Fibroblast of gingiva (primary cell): Measurements from ENCODE around the gene SEMA6B.
A peak's percentile ranks its signal among the peaks of the same experiment; 100 is the strongest.

Source experiments
- DNase-seq: peaks from one replicate; pipeline ENCODE4 v3.0.0-alpha.2; 2011; ENCODE audit warnings: low read depth

The SEMA6B gene

DNA sequence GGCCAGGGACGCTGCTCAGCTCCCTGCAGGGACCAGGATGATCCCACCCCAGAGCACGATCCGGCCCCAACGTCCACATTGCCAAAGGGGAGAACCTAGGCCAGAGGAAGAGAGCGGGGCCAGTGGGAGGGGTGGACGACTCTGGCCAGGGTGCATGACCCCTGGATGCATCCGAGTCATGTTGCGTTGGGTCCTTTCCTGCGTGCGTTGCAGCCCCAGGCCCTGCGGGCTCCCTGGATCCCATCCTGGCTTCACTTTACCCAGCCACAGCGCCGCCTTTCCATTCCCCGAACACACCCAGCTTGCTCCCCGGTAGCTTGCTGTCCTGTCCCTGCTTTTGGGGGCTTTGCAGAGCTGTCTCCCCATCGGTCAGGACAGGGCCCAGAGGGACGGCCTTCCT is 51.7 kb downstream of the SEMA6B start:
- DNase-seq: no peak

GRCh38 chr19:4507150-4507452 is 52.4 kb downstream of the SEMA6B start:
- DNase-seq: no peak

GRCh38 chr19:4506449-4507149 is 52.9 kb downstream of the SEMA6B start:
- DNase-seq: no peak

- no peak for DNase-seq
Measured at GRCh38 chr19:4505570-4506448, 53.7 kb downstream of the SEMA6B start.

GRCh38 chr19:4504891-4505569 is 54.5 kb downstream of the SEMA6B start:
- DNase-seq: peak; percentile 26

GRCh38 chr19:4504297-4504701 is 55.2 kb downstream of the SEMA6B start:
- DNase-seq: no peak

DNA sequence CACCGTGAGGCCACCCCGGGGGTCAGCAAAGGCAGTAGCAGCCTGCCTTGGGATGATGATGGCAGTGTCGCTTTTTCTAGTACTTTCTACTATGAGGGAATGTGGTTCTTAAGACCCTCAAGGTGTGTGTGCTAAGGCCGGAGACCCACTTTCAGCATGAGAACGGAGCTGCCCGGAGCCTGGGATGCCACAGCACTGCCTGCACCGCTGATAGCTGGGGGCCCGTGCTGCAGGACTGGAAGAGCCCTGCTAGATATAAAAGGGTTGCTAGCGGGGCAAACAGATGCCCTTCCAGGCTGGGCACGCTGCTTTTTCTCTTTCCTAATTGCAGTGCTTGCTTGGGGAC is 55.7 kb downstream of the SEMA6B start:
- no peak for DNase-seq

GRCh38 chr19:4503132-4503824 is 56.2 kb downstream of the SEMA6B start:
- no peak for DNase-seq

DNA sequence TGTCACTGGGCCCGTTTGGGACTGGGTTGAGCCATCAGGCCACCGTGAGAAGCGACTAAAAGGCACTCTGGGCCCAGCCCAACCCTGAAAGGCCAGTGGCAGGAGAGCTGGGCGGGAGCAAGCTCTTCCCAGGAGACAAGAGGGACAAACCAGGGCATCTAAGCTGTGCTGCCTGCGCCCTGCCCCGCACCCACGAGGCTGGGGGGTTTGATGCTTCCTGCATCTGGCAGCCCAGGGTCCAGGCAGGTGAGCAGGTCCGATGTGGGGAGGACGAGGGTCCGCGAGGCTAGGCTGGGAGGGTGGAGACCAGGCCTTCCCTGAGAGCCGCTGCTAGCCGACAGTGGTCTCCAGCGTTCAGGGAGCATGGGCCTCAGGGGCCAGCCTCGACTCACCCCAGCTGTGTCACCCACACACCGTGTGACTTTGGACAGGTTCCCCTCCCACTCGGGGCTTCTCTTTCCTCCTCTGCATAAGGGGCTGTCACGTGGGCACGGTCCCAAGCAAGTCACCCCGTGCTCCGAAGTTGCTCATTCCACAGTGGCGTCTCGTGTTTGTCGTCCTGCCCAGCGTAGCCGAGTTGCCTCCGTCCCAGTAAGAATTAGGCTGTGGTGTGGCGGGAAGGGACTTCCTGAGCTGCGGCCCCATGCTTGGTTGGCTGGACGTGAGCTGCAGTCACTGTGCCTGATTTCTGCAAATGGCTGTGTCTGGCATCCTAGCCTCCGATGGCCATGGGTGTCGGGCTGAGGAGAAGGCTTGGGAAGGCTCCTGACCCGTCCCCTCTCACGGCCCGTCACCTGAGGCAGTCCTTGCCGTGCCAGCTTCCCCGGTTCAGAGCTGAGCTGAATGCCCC is 57.0 kb downstream of the SEMA6B start:
- no peak for DNase-seq

DNA sequence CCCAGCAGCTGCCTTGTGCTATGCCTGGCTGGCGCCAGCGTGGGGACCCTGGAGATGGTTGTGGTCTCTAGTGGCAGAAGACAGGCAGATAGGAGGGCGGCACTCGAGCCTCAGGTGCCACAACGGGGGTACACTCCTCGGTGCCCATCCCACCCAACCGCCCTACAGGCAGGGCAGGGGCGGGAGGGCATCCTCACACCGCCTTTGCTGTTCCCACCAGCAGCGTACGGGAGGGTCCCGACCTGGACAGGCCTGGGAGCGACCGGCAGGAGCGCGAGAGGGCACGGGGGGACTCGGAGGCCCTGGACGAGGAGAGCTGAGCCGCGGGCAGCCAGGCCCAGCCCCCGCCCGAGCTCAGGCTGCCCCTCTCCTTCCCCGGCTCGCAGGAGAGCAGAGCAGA is 57.8 kb downstream of the SEMA6B start:
- DNase-seq: no peak

DNA sequence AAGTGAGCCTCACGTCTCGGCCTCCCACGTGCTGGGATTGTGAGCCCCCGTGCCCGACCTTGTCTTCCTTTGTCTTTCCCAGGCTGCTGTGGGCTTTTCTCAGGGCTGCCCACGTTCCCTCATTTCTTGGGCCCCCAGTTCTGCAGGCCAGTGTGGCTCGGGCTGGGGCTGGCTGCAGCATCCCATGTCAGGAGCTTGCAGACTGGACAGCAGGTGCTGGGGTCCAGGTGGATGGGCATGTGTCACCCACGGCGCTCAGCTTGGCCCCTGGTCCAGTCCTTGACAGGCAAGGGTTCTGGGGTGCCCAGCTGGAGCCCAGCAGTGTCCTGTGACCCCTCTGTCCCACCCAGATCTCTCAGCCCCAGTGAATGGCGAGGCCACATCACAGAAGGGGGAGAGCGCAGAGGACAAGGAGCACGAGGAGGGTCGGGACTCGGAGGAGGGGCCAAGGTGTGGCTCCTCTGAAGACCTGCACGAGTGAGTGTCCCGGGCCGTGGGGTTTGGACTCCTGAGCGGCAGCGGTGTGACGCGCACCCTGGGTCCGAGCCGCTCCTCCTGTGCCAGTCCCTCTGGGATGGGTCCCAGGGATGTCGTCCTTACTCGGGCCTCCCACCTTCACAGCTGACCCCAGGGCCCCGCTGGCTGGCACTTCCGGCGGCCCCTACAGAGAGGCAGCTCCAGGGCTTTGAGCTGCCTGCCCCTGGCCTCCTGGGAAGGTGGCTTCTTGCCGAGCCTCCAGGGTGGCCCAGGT is 58.5 kb downstream of the SEMA6B start:
- DNase-seq: no peak

DNA sequence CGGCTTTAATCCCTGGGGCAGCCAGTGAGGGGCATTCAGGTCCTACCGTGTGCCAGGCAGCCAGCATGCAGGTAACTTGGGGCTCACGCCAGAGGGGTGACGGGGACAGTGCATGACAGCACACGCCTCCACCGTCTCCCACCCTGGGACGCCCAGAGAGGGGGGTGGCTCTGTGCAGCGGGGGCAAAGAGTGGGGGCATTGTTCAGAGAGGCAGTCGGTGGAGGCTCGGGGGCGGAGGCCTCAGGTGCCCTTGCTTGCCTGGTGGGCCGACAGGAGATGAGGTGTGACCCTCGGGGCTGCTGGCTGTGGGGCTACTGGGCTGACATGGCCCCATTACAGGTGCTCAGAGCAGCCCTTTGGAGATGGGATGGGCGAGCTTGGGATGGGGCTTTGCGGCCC is 59.6 kb downstream of the SEMA6B start:
- DNase-seq: no peak

DNA sequence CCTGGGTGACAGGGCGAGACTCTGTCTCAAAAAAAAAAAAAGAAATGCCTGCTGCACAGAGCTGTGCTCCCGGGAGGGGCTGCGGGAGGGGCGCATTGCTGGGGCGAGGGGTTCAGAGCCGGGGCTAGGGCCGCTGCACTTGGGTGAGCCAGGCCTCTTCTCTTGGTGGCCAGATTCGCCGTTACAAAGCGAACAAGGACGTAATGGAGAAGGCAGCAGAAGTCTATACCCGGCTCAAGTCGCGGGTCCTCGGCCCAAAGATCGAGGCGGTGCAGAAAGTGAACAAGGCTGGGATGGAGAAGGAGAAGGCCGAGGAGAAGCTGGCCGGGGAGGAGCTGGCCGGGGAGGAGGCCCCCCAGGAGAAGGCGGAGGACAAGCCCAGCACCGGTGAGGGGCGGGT is 60.2 kb downstream of the SEMA6B start:
- no peak for DNase-seq

DNA sequence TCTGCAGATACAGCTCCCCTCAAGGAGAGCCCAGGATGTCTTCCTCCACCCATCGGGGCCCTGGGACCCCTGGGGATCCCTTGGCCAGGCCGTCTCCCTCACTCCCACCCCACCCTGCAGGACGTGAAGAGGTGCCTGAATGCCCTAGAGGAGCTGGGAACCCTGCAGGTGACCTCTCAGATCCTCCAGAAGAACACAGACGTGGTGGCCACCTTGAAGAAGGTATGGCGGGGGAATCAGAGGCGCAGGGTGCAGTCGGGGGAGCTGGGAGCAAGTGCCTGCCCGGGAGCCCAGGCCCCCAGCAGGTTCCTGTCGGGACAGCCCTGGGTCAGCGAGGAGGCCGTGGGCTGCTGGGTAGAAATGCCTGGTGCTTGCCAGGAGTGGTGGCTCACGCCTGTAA is 60.8 kb downstream of the SEMA6B start:
- no peak for DNase-seq

DNA sequence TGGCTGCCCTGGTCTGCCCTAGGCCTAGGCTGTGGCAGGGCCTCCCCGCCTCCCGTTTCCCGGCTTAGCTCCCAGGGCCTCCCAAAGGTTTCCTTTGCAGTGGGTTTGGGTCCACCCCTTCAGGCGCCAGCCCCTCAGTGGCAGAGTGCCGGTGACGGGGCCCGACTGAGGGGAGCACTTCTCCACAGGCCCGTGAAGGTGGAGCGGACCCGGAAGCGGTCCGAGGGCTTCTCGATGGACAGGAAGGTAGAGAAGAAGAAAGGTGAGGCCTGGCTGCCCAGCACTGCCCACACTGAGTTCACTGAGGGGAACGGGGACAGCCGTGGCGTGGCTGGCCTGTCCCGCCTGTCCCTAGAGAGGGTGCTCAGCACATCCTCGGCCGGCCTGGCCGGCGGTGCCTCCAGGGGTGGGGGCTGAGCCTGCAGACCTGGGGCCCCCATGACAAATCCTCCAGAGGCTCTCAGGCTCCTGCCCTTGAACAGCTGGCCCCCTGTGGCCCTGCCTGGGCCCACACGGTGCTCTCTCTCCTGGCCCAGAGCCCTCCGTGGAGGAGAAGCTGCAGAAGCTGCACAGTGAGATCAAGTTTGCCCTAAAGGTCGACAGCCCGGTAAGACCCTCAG is 61.6 kb downstream of the SEMA6B start:
- DNase-seq: no peak

GRCh38 chr19:4496304-4496703 is 63.2 kb downstream of the SEMA6B start:
- DNase-seq: no peak

GRCh38 chr19:4495471-4495870 is 64.0 kb downstream of the SEMA6B start:
- DNase-seq: no peak

- no peak for DNase-seq
Measured at GRCh38 chr19:4494691-4495064, 64.8 kb downstream of the SEMA6B start.

DNA sequence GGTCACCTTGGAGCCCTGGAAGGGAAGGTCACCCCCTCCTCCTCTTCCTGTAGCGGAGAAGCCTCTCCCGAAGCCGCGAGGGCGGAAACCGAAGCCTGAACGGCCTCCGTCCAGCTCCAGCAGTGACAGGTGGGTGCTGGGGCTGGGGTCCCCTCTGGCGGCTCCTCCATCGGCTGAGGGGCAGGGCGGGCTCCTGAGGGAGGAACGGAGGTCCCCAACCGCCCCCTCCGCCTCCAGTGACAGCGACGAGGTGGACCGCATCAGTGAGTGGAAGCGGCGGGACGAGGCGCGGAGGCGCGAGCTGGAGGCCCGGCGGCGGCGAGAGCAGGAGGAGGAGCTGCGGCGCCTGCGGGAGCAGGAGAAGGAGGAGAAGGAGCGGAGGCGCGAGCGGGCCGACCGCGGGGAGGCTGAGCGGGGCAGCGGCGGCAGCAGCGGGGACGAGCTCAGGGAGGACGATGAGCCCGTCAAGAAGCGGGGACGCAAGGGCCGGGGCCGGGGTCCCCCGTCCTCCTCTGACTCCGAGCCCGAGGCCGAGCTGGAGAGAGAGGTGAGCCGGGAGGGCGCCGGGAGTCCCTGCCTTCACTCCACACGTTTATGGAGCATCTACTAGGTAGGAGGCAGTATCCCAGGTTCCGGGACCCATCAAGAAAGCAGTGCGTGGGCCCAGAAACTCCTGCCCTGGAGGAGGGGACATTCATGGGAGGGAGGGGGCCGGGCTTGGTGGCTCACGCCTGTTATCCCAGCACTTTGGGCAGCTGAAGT is 65.4 kb downstream of the SEMA6B start:
- DNase-seq: no peak
